Measurements from ENCODE around the gene EIF1AD.
"Not testable (repeated sequence)": the region's sequence is repeated elsewhere in the genome, so short reads cannot be mapped to it uniquely, and the experiment has no call there.

EIF1AD gene

DNA sequence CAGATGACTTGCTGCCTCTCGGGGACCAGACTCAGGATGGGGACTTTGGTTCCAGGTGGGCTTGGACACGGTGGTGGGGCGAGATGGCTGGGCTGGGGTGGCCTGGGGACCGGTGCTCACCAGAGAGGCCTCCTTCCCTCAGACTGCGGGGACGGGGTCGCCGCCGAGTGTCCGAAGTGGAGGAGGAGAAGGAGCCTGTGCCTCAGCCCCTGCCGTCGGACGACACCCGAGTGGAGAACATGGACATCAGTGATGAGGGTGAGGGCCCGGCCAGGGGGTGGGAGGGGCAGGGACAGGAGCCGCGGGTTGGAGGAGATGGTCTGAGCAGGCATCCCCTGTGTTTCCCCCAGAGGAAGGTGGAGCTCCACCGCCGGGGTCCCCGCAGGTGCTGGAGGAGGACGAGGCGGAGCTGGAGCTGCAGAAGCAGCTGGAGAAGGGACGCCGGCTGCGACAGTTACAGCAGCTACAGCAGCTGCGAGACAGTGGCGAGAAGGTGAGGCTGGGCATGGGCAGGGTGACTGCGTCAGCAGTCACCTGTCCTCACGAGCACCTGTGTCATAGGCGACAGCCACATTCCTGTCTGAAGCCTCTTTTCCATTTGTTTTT is 34.5 kb downstream of the EIF1AD start:
- DNase-seq = no peak

DNA sequence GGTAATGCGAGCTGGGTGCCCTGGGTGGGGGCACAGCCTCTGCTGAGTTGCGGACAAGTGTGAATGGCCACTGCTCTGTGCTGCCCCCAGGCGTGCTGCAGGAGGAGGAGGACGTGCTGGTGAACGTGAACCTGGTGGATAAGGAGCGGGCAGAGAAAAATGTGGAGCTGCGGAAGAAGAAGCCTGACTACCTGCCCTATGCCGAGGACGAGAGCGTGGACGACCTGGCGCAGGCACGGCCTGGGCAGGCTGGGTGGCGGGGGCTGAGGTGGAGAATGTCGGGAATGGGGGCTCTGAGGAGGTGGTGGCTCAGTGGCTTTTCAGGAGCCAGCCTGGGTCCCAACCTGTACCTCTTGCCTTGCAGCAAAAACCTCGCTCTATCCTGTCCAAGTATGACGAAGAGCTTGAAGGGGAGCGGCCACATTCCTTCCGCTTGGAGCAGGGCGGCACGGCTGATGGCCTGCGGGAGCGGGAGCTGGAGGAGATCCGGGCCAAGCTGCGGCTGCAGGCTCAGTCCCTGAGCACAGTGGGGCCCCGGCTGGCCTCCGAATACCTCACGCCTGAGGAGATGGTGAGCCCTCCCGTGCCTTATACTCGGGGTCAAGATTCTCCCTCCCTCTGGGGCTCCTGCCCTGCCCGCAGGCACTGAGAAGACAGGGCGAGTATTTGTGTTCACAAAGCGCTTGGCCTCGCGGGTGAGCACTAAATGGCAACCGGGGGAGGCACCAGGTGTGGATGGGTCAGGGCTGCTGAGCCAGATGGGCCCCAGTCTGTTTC is 35.8 kb downstream of the EIF1AD start:
- DNase-seq = no peak

DNA sequence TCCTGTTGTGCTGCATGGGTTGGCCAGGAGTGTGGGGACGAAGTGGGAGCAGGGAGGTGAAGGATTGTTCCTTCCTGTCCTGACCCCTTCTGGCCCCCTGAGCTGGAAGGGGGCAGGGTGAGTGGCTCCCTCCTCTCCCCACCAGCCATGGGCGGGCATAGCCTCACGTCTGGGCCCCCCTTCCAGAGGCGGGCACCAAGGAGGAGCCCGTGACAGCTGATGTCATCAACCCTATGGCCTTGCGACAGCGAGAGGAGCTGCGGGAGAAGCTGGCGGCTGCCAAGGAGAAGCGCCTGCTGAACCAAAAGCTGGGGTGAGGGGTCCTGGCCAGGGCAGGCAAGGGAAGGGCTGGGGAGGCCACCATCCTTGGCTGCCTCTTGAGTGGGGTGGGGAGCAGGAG is 37.1 kb downstream of the EIF1AD start:
- DNase-seq = no peak

DNA sequence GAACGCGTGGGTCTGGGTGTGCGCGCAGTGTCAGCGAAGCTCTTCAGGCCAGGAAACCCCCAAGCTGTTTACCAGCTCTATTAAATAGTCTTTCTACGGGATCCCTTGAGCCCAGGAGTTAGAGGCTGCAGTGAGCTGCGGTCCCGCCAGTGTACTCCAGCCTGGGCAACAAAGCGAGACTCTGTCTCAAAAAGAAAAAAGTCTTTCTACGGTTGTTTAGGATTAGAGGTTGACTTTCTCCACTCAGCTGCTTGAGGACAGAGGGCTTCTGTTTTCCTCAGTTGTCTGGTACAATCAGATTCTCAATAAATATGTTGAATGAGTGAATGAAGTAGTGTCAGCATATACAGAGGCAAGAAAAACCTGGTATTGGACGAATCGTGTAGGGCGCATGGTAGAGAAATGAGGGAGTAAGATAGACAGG is 39.8 kb downstream of the EIF1AD start:
- DNase-seq = no peak

DNA sequence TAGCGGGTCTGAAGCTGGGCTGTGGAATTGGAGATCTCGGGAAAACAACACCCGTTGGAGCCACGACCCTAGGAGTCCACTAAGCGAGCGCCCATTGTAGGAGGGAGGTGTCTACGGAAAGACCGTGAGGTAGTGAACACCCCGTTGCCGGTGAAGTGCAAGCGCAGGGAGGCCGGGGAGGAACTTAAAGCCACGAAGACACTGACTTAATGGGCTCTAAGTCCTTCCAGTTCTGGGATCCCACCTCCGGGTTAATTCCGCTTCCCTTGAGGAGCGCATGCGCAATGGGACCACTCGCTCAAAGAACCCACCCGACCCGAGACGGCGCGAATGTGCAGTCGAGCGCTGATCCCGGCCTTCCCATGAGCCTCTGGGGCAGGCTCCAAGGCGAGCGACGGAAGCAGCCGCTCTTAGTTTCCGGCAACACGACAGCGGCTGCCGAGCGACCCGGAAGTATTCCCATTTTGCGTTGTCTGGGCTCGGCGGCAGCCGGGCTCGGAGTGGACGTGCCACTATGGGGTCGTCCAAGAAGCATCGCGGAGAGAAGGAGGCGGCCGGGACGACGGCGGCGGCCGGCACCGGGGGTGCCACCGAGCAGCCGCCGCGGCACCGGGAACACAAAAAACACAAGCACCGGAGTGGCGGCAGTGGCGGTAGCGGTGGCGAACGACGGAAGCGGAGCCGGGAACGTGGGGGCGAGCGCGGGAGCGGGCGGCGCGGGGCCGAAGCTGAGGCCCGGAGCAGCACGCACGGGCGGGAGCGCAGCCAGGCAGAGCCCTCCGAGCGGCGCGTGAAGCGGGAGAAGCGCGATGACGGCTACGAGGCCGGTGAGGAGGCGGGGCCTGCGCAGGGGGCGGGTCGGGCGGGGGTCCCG is 40.5 kb downstream of the EIF1AD start, which contains the start of gene SART1:
Gene SART1, plus strand, starts transcription at position 468 of the 874 bp plus-strand sequence. Its CDS starts 47 bp downstream, at position 515.
- DNase-seq = peak; percentile 97

DNA sequence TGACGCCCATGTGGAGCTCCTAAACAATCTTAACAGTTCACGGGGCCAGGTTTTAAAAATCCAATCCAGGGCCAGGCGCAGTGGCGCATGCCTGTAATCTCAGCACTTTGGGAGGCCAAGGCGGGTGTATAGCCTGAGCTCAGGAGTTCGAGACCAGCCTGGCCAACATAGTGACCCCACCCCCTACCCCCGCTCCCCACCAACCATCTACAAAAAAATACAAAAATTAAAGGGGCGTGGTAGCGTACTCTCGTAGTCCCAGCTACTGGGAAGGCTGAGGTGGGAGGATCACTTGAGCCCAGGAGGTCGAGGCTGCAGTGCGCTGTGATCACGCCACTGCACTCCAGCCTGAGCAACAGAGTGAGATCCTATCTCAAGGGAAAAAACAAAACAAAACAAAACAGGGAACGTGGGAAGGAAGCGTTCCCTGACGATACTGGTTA is 41.1 kb downstream of the EIF1AD start:
- no peak for DNase-seq

DNA sequence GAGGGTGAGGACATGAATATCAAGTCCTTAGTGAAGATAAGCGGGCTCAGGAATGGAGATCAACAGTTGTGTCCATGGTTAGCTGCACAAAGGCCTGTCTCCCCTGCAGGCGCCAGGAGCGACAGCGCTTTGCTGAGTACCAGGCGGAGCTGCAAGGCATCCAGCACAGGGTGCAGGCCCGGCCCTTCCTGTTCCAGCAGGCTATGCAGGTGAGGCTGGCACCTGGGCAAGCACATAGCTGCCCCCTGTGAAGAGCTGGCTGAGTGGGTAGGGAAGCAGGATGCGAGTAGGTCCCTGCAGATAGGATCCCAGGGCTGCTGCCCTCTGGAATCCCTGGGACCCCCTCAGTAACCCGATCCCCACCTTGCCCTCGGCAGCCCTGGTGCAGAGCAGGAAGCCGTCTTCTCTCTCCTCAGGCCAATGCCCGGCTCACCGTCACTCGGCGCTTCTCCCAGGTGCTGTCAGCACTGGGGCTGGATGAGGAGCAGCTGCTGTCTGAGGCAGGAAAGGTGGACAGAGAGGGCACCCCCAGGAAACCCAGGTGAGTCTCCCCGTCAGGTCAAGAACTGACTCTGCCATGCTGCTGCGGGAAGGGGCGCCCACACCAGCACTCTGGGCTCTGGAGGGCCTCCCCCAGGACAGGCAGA is 43.1 kb downstream of the EIF1AD start:
- DNase-seq = no peak

DNA sequence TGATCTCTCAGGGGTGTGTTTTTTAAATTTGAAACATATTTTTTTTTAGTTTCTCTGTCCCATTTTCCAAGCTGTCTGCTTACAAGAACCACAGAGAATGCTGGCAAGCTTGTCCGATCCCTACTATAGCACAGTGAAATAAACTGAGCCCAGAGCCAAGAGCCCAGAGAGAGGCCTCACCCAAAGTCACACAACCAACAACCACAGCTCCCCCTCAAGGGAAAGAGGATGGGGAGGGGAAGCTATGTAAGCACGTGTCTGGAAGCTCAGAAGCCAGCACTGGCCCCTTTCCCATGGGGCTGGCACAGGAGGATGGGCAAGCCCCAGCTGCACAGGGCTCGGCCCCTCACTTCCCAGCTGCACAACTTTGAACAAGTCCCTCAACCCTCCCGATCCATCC is 43.7 kb downstream of the EIF1AD start:
- DNase-seq = no peak

DNA sequence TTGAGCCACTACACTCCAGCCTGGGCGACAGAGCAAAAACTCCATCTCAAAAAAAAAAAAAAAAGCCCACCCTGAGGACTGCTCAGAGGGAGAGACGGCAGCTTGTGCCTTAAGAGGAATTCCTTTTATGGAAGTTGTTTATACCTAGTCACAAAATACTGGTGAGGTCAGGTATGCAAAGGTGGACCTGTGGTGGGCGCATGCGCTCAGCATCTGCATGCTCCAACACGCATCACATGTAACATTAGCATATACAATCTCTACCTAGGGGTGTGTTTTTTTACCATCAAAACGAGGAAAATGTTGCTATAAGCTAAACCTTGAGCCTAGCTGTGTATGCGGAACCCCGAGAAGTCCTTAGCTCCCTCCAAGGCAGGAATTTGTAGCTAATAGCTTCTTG is 47.2 kb downstream of the EIF1AD start:
- DNase-seq = no peak

DNA sequence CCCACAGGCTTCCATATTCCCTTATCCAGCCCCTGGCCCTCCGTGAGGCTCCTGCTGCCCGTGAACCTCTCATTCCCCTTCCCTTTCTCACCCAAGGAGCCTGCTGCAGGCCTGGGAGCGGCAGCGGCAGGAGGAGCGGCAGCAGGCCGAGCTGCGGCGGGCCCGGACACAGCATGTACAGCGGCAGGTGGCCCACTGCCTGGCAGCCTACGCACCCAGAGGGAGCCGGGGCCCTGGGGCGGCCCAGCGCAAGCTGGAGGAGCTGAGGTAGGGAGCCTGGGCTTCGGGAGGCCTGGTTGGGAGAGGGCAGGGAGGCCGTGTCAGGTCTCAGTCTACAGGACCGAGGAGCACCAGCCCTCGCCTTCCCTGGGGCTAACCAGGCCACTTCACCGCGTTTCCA is 48.5 kb downstream of the EIF1AD start:
- DNase-seq = no peak

DNA sequence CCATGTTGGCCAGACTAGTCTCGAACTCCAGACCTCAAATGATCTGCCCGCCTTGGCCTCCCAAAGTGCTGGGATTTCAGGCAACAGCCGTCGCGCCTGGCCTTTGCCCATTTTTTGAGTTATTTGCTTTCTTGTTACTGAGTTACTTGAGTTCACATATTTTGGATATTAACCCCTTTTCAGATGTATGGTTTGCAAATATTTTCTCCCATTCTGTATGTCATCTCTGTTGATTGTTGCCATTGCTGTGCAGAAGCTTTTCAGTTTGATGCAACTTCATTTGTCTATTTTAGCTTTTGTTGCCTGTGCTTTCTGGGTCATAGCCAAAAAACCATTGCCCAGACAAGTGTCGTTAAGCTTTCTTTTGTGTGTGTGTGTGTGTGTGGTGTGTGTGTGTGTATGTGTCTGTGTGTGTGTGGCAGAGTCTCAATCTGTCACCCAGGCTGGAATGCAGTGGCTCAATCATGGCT is 49.9 kb downstream of the EIF1AD start:
- no peak for DNase-seq

DNA sequence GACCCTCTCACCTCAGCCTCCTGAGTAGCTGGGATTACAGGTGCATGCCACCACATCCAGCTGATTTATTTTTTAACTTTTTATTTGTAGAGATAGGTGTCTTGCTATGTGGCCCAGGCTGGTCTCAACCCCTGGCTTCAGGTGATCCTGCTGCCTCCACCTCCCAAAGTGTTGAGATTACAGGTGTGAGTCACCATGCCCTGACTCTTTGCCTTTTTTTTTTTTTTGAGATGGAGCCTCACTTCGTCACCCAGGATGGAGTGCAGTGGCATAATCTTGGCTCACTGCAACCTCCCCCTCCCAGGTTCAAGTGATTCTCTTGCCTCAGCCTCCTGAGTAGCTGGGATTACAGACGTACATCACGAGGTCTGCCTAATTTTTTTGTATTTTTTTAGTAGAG is 50.3 kb downstream of the EIF1AD start:
- not testable (repeated sequence) for DNase-seq

DNA sequence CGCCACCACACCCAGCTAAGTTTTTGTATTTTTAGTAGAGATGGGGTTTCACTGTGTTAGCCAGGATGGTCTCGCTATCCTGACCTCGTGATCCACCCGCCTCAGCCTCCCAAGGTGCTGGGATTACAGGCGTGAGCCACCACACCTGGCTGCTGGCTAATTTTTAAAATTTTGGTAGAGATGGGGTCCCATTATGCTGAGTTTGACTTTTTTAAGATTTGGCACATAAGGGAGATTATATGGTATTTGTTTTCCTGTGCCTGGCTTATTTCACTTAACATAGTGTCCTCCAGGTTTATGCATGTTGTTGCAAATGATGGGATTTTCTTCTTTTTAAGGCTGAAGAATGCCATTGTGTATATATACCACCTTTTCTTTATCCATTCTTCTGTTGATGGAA is 51.2 kb downstream of the EIF1AD start:
- not testable (repeated sequence) for DNase-seq

DNA sequence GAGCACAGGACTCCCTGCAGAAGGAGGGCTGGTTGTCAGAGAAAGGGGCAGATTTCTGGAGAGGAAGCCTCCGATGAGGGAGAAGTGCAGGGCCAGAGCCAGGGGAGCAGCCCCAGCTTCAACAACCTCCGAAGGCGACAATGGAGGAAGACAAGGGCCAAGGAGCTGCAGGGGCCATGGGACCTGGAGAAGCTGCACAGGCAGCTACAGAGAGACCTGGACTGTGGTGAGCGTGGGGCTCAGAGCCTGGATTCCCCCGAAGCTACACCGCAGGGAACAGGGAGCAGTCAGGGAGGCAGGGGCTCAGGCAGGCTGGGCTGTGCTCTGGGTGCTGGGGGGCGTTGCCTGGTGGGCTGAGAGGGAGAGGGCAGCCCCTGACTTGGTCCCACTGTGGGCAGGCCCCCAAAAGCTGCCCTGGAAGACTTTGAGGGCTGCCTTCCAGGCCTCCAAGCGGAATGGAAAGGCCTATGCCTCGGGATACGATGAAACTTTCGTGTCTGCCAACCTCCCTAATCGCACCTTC is 54.3 kb downstream of the EIF1AD start:
- no peak for DNase-seq

DNA sequence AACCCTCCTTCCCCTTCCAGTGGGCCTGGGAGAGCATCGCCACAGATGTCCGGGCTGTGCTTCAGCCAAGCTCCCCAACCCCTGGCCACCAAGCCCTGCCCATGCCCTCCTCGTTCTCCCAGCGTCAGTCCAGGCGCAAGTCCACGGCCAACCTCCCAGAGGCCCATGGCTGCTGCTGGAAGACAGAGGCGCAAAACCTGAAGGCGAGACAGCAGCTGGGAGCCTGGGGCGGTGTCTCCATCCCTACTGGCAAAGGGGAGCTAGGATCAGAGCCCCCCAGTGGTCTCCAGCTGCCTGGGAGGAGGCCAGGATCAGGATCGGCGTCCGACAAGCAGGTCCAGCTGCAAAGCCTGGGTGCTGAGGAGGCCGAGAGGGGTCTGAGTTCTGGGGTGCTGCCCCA is 54.8 kb downstream of the EIF1AD start:
- no peak for DNase-seq

DNA sequence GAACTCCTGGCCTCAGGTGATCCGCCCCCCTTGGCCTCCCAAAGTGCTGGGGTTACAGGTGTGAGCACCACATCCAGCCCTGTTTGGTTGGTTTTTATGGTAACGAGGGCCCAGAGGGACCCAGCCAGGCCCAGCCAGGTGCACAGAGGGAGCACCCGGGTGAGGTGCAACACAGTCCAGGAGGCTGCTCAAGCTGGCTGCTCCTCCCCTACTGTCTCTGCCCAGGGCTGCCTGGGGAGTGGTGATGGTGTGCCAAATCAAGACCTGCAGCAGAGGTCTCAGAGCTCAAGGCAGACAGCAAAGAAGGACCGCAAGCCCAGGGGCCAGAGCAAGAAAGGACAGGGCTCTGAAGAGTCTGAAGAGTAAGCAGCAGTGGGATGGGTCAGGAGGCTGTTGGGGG is 55.3 kb downstream of the EIF1AD start:
- DNase-seq = no peak
